T-helper 1 cell treated with Interleukin-12 subunit alpha and Interleukin-12 subunit beta and Interleukin-4 antibody, amounts not matched to agents 30 μg/mL and 1 μg/mL, for 36 hours (primary cell): ENCODE results near the gene MAP1LC3B2.

Experiments
- H3K27ac Mint-ChIP-seq: one replicate; pipeline ENCODE4 v1.8.0; 2021; ENCODE audit warnings: mild to moderate bottlenecking, mixed read lengths
- H3K27me3 Mint-ChIP-seq: one replicate; pipeline ENCODE4 v1.8.0; 2021; ENCODE audit warnings: low read depth, mixed read lengths
- H3K36me3 Mint-ChIP-seq: one replicate; pipeline ENCODE4 v1.8.0; 2021; ENCODE audit warnings: low read depth, mixed read lengths
- H3K4me1 Mint-ChIP-seq: one replicate; pipeline ENCODE4 v1.8.0; 2021; ENCODE audit warnings: low read depth, mixed read lengths
- H3K4me3 Mint-ChIP-seq: one replicate; pipeline ENCODE4 v1.8.0; 2021; ENCODE audit warnings: mild to moderate bottlenecking, moderate library complexity, mixed read lengths
- H3K9me3 Mint-ChIP-seq: one replicate; pipeline ENCODE4 v1.8.0; 2021; ENCODE audit warnings: mixed read lengths

Gene MAP1LC3B2

DNA sequence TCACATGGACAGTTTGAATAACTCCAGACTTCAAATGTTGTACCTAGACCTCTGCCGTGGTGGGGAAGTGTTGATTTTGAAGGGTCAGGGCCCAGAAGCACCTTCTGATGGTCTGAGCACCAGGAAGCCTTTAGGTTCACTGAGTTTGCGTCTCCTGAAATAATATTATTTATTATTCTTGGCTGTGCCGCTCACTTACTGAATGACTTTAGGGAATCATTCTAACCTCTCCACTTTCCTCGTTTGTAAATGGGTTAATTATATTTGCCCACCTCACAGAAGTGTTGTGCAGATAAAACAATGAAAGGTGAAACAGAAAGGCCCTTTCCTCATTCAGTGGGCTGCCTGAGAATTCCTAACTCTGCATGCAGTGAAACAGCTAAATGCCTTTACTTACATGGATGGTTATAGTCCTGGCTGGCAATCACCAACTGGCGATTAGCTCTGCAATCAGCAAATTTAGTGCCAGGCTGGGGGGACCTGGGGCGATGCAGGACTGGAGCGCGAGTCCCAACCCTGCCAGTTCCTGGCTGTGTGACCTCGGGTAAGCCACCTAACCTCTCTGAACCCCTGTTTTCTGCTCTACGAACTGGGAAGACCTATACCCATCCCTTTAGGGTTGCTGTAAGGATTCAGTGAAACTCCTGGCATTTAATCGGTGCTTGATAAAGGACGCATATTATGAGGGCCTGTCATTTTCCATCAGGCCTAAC, 57.5 kb downstream of the MAP1LC3B2 start:
- H3K9me3 Mint-ChIP-seq = peaks cover 10% of the 10 kb centered on the region
- no peaks in the 10 kb centered on the region for H3K4me1 Mint-ChIP-seq
- H3K4me3 Mint-ChIP-seq = no peak overlapping the region
- no peaks in the 10 kb centered on the region for H3K36me3 Mint-ChIP-seq
- no peak overlapping the region for H3K27ac Mint-ChIP-seq
- peaks cover 11% of the 10 kb centered on the region for H3K27me3 Mint-ChIP-seq

DNA sequence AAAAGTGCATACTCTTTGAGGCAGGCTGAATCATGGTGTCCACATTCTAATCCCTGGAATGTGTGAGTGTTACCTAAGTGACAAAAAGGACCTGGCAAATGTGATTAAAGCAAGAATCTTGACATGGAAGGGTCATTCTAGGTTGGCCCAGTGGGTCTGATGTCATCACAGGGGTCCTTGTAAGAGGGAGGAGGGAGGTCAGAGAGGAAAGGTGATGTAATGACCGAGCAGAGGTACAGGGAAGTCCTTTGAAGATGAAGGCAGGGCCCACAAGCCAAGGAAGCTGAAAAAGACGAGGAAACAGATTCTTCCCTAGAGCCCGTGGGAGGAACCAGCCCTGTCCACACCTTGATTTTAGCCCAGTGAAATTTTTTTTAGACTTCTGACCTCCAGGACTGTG, 60.1 kb downstream of the MAP1LC3B2 start:
- Mint-ChIP-seq H3K9me3 (peaks cover 24% of the 10 kb centered on the region), H3K4me1 (no peaks in the 10 kb centered on the region), H3K36me3 (no peaks in the 10 kb centered on the region), H3K27ac (no peak overlapping the region), H3K27me3 (peaks cover 17% of the 10 kb centered on the region), H3K4me3 (no peak overlapping the region)

DNA sequence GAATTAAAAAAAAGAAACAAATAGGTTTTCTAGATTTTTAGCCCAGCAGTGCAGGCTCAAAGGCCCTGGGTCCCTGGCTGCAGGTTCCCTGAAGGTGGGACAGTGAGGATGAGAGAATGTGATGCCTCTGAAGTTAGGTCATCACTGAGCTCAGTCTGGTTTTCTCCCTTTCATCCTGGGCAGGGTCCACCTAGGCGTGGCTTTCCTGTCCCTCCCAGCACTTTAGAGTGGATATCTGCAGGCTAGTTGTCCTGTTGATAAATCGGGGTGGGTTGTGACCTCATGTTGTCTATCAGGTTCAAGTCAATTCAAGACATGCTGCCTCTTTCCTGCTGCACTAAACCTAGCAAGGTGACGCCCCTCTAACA, 60.9 kb downstream of the MAP1LC3B2 start:
- H3K27ac Mint-ChIP-seq = no peak overlapping the region

DNA sequence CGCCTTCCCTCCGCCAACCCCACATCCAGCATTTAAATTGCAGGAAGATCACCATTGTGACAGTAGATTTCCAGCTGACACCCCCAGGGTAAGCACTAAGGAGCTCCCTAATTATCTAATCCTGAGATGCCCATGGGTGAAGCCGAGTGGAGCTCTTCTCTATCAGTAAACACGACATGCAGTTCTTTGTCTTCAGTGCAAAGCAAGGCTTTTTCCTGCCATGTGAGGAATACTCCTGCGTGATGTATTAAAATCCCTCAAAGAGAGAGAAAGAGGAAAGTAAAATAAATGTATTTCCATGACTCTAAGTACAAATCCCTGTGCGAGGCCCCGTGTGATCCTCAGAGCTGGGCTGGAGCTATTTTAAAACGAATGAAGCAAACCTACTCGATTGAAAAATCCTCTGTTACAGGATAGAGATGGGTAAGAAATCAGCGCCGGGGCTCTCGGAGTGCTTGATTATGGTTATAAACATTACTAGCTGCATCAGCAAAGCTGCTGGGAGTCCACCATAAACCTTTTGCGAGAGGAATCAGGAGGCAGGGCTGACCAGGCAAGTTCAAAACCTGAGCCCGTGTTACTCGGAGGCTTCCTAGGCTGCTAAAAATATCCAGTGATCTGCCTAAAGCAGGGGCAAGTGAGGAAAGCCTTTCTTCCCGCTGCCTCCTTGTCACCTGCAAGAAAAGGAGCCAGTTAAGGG, 61.5 kb downstream of the MAP1LC3B2 start:
- Mint-ChIP-seq H3K27ac (no peak overlapping the region), H3K9me3 (peaks cover 24% of the 10 kb centered on the region), H3K36me3 (no peaks in the 10 kb centered on the region), H3K27me3 (peaks cover 17% of the 10 kb centered on the region), H3K4me3 (no peak overlapping the region), H3K4me1 (no peaks in the 10 kb centered on the region)

More for the DNA sequence above, 60.9 kb downstream of the MAP1LC3B2 start:
- Mint-ChIP-seq H3K4me1 (no peaks in the 10 kb centered on the region), H3K27me3 (peaks cover 17% of the 10 kb centered on the region), H3K36me3 (no peaks in the 10 kb centered on the region), H3K9me3 (peaks cover 24% of the 10 kb centered on the region), H3K4me3 (no peak overlapping the region)

DNA sequence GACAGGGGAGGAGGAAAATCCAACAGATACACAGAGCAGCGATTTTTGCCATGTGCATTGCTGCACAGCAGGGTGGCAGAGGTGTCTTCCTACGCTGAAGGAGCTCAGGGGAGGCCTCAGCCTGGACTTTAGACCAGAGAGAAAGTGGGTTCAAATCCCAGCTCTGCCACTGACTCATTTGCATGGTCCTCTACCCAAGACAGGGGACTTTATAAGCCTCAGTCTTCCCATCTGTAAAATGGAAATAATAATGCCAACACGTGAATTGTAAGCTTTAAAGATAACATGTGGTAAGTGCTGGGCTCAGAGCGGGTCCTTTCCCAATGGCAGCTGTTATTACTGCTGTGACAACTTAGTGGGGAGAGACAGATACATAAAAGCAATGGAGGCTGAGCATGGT, 62.0 kb downstream of the MAP1LC3B2 start:
- peaks cover 17% of the 10 kb centered on the region for H3K27me3 Mint-ChIP-seq
- peaks cover 24% of the 10 kb centered on the region for H3K9me3 Mint-ChIP-seq
- no peak overlapping the region for H3K4me3 Mint-ChIP-seq
- no peaks in the 10 kb centered on the region for H3K4me1 Mint-ChIP-seq
- H3K36me3 Mint-ChIP-seq = no peaks in the 10 kb centered on the region
- no peak overlapping the region for H3K27ac Mint-ChIP-seq

DNA sequence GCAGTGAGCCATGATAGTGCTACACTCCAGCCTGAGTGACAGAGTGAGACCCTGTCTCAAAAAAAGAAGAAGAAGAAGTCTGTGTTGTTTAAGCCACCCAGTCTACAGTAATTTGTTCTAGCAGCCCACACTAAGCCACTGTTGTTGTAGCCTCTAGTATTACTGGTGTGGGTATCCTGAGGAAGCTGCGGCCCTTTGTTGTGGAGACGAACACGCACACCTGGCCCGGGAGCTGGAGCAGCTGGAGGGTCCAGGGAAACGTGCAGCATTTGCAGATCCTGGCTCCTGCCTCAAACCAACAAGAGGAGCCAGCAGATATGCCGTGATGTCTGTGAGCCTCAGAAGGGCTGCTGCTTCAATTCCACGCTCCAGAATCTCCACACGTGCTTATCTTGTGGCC, 65.3 kb downstream of the MAP1LC3B2 start:
- no peaks in the 10 kb centered on the region for H3K4me1 Mint-ChIP-seq
- peaks cover 8% of the 10 kb centered on the region for H3K27me3 Mint-ChIP-seq
- no peak overlapping the region for H3K27ac Mint-ChIP-seq
- no peak overlapping the region for H3K4me3 Mint-ChIP-seq
- H3K9me3 Mint-ChIP-seq = peaks cover 14% of the 10 kb centered on the region
- no peaks in the 10 kb centered on the region for H3K36me3 Mint-ChIP-seq

DNA sequence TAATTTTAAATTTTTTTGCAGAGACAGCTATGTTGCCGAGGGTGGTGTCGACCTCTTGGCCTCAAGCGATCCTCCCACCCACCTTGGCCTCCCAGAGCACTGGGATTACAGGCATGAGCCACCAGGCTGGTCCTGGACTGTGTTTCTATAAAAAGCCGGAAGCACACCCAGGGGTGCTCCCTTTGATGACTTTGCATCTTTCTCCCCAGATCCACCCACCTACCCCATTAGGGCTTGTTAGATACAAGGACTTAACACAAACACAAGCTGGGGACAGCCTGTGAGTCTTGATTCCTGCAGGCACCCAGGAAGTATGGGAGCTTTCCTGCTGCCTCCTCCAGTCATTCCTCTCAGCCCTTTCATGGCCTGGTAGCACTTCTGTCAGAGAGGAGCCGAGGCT, 67.0 kb downstream of the MAP1LC3B2 start:
- Mint-ChIP-seq H3K27me3 (peaks cover 6% of the 10 kb centered on the region), H3K9me3 (peaks cover 14% of the 10 kb centered on the region), H3K4me3 (no peak overlapping the region), H3K4me1 (no peaks in the 10 kb centered on the region), H3K27ac (no peak overlapping the region), H3K36me3 (no peaks in the 10 kb centered on the region)
